Fibroblast of mammary gland (primary cell): Measurements from ENCODE around the gene KANK2.

ENCODE experiments used
- DNase-seq: peaks from one replicate; pipeline ENCODE4 v3.0.0-alpha.2; 2010; ENCODE audit warnings: low read depth
- H3K4me3 ChIP-seq: 2 replicates; pipeline ENCODE4 v1.5.1; 2011; ENCODE audit warnings: low read depth, mild to moderate bottlenecking, low read length, moderate library complexity; ENCODE audit not compliant: control insufficient read depth
- CTCF ChIP-seq: conservative IDR thresholded peaks from 2 replicates; pipeline ENCODE4 v1.5.1; 2011; ENCODE audit warnings: low read depth, low read length, inconsistent platforms; ENCODE audit not compliant: control insufficient read depth, insufficient read depth

KANK2 gene

GRCh38 chr19:11173516-11174155 is 23.7 kb downstream of the KANK2 start:
- no peak for TF ChIP-seq CTCF
- no peak for DNase-seq

DNA sequence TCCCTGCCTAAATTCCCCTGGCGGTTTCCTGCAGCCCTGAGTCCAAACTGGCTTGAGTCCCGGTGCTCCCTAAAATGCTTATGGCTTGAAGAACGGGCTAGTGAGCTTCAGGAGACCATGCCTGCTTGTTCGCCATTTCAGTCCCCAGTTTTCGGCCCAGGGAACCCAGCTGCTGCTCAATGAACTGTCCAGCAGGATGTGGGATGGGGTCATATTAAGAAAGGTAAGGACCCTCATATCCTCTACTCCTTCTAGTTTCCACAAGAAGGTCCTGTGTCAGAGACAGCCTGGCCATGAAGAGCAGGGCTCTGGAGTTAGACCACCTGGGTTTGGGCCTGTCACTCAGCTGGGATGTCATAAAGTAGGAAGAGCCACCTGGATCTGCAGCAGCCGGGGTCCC is 24.8 kb downstream of the KANK2 start:
- DNase-seq = no peak

More at GRCh38 chr19:11173516-11174155, 23.7 kb downstream of the KANK2 start:
- H3K4me3 ChIP-seq = no peak overlapping the region

GRCh38 chr19:11171144-11171543 is 26.2 kb downstream of the KANK2 start:
- DNase-seq = no peak
- TF ChIP-seq CTCF = no peak
- no peak overlapping the region for H3K4me3 ChIP-seq

More for the DNA sequence above, 24.8 kb downstream of the KANK2 start:
- TF ChIP-seq CTCF = no peak
- H3K4me3 ChIP-seq = no peak overlapping the region

DNA sequence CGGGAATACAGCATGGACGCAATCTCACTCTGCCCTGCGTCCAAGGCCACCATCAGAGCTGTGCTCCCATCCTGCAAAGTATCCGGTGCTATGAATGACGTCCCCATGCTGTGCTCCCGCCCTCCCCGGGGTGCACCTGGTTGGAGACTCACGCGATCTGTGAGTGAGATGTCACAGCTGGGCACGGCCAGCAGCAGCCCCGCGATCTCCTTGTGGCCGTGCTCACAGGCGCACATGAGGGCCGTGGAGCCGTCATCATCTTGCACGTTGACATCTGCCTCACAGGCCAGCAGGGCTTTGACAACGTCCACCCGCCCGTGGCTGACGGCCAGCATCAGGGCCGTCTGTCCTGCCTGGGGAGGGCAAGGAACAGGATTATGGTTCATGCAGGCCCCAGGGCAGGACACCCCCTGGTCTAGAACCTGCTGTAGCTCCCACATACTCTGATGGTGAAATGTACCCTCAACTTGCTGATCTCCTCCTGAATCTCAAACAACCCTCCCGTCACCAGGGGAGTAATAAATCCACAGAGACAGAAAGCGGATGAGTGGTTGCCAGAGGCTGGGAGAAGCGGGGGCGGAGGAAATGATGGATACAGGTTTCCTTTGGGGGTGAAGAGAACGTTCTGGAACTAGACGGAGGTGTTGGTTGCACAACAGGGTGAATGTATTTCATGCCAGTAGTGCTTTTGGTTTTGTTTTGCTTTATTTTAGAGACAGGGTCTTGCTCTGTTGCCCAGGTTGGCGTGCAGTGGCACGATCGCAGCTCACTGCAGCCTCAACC is 27.3 kb downstream of the KANK2 start:
- no peak overlapping the region for H3K4me3 ChIP-seq
- no peak for TF ChIP-seq CTCF
- peak; percentile 97 for DNase-seq

DNA sequence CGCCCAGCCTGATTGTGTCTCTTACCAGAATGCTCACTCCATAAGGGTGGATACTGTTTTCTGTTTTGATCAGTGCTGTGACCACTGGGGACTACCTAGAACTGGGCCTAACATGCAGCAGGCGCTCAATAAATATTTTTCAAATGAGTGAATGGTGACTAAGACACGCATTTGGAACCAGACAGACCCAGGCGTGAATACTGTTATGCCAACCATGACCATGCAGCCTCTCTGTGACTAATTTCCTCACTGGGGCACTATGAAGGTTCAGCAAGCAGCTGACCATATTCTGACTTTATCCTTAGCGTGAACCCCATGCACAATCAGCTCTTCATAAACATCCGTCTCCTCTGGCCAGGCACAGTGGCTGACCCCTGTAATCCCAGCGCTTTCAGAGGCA is 28.8 kb downstream of the KANK2 start:
- no peak overlapping the region for H3K4me3 ChIP-seq
- peak; percentile 99 for DNase-seq
- no peak for TF ChIP-seq CTCF

- peak; percentile 69 for DNase-seq
- H3K4me3 ChIP-seq = no peak overlapping the region
- TF ChIP-seq CTCF = no peak
These were observed 30.8 kb downstream of the KANK2 start for GRCh38 chr19:11166281-11167142.
